Measurements from ENCODE around the gene LRP1-AS. TPM values are rescaled to one million over a fixed set of nuclear protein-coding genes. Genes with fewer than 3 reads are reported as not detected.
A peak's percentile ranks its signal among the peaks of the same experiment; 100 is the strongest.

LRP1-AS gene
- polyA plus RNA-seq, 10 donors: 0.47 to 1.1 (median 0.92) TPM; not detected in 1

DNA sequence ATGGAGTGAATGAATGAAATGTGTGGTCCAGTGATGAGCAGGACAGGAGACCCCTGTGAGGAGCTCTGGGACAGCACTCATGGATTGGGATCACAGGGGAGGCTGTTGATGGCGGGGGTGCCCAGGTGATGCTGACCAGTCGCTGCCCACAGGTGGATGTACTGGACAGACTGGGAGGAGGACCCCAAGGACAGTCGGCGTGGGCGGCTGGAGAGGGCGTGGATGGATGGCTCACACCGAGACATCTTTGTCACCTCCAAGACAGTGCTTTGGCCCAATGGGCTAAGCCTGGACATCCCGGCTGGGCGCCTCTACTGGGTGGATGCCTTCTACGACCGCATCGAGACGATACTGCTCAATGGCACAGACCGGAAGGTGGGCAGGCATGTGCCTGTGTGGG, 13.3 kb upstream of the LRP1-AS start:
- no peak for DNase-seq

DNA sequence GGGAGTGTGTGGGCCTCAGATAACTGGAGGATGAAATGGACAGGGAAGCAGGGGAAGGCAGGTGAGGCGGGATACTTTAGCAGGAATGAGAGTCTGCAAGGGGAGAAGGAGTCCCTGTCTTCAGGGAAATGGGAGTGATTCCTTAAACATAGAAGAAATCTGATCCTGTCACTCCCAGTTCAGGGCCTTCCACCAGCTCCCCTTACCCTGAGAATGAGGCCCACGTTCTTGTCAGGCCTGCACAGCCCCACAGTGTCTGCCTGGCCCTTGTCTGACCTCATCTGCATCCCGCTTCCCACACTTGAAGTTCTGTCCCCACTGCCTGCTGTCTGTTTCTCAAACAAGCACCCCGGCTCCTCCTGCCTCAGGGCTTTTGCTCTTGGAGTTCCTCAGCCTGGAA, 12.6 kb upstream of the LRP1-AS start:
- DNase-seq: no peak

DNA sequence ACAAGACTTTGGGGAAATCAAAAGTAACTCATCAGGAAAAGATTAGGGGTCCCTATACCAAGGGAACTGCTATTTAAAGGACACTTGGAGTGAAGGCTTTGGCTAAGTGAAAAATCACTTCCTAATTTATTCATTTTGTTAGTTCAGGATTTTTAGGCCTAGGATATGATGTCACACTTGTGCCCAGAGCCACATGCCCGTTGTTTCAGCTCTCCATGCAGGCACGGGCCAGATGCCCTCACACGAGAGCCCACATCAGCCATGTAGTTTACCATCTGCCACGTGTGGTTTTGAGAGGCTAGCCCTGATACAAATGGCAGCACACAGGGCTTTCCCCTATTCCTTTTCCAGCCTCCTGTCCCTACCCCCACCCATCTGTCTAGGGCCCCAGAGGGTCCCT, 11.9 kb upstream of the LRP1-AS start:
- DNase-seq: no peak

DNA sequence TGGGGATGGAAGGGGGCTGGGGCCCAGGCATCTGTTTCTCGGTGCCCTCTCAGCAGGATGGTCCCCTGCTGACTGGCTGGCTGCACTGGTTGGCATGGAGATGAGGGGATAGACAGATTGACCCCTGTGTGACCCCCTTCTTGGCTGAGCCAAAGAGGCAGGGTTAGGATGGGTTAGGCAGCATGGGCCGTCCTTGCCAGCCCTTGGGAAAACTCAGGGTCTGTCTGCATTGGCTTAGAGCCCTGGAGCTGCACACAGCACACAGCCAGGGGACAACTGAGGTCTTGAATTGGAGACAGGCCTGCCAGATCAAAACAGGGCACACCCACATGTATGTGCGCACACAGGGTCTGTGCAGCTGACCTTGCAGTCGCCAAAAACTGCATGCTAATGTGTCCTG, 11.2 kb upstream of the LRP1-AS start:
- no peak for DNase-seq

DNA sequence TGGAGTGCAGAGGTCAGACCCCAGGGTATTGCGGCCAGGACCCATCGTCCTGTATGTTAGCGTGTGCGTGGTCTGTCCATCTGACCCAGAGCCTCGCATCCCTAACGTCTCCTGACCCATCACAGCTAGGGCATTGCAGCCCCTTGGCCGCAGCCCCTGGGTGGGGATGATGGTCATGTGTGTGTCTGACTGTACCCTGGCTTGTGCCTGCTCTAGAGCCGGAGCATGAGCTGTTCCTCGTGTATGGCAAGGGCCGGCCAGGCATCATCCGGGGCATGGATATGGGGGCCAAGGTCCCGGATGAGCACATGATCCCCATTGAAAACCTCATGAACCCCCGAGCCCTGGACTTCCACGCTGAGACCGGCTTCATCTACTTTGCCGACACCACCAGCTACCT, 10.8 kb upstream of the LRP1-AS start:
- DNase-seq: no peak

DNA sequence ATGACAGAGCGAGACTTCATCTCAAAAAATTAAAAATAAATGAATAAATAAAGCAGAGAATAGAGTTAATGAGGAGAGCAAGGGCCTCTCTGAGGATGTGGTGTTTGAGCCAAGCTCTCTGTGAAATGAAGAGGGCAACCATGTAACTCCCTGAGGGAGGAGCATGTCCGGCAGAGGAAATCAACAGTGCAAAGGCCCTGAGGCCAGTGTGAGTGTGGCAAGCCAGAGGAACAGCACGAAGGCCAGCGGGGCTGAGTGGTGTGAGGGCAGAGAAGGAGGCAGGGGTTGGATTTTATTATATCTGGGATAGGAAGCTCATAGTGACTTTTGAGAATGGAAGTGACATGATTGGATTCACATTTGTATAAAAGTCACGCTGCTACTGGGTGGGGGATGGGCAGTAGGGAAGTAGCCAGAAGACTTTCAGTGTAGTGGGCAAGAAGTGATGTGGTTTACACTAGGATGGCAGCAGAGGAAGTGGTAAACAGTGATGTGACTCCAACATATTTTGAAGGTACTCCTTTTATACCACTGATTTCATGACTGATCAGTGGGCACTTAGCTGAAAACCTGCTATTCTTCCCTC, 10.3 kb upstream of the LRP1-AS start:
- no peak for DNase-seq

DNA sequence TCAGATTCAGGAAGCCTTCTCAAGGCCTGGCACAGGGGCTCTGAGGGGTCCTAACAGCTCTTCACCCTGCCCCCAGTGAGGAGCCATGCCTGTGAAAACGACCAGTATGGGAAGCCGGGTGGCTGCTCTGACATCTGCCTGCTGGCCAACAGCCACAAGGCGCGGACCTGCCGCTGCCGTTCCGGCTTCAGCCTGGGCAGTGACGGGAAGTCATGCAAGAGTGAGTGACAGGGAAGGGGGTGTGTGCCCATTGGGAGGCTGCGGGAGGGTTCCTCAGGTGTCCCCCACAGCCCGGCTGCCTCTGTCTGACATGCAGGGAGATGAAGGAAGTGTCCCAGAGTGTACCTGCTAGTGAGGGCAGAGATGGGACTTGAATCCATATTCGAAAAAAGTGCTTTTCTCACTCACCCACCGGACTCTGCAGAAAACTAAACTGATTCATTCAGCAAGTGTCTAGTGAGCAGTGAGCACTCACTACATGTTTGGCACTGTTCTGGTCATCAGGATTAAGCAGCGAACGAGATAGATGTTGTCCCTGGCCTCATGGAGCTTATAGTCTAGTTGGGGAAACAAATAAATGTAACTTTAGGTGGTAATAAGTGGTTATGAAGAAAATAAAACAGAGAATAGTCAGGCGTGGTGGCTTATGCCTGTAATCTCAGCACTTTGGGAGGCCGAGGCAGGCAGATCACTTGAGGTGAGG, 9.4 kb upstream of the LRP1-AS start:
- no peak for DNase-seq

DNA sequence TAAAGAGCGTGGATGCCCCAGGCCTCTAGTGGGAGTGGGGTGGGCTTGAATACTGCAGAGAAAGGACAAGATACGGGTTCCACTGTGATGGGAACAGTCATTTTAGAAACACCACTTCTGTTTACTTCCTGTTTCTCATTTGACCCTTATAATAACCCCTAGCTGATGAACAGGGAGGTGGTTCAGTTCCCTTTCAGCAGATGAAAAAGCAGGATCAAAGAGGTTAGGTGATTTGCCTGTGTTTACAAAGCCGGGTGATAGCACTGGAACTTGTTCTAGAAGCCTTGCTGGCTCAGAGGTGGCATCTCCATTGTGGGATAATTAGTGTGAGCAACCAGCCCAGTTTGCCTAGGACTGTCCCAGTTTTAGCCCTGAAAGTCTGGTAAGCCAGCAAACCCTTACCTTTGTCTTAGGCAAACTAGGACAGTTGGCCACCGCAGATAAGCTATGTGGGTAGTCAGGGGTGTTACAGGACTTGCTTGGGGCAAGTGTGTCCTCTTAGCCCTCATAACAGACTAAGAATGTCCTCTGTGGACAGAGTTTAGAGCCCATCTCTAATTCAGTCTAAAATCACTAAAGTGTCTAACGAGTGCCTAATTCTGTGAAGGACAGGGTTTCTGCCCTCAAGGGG, 7.5 kb upstream of the LRP1-AS start:
- no peak for DNase-seq

DNA sequence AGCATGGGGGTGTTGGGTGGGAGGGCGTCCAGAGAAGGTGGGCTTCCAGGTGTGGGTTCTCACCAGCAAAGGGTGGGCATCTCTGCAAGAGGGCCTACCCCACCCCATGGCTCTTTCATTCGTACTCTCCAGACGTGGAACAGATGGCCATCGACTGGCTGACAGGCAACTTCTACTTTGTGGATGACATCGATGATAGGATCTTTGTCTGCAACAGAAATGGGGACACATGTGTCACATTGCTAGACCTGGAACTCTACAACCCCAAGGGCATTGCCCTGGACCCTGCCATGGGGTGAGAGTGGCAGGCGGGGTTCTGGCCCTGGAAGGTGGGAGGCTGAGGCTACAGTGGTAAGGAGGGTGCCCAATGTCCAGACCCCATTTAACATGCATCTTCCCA, 6.7 kb upstream of the LRP1-AS start:
- no peak for DNase-seq

DNA sequence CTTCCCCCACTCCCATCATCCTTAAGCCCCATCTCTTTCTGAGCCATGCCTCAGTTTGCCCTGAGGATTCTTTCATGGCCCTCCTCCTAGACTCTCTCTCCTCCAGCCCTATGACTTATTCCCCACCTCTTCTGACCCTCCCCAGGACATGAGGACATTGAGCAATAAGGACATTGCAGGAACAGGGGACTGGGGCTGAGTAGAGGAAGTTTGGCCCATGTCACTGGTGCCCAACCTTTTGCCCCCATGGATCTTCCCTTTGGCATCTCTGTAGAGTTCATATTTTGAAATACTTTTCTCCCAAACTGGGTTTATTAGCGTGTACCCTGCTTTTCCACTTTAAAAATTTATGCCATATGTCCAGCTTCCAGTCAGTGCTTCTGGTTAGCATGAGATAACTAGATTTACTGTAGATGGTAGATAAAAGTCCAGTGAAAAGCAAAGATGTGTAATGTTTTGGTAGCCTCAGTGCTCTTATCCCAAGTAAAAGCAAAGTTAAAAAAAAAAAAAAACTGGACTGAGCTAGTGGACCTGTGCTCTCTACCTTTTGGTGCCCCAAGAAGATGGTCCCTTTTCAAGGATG, 6.1 kb upstream of the LRP1-AS start:
- no peak for DNase-seq

DNA sequence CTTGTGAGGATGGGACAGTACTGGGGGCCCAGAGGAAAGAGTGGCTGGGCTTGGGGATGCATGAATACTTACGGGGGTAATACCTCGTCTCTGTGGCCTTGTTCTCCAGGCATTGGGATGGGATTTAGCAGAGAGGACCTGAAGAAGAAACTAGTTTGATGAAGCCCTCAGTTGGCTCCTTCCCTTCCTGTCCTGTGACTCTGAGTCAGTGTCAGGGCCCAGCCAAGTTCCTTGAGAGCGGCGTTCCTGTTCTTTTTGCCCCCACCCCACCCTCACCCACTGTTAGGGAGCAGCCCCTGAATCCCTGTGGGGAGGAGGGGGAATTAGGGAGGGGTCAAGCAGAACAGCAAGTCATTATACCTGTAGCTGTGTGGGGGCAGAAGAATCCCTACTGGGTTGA, 5.2 kb upstream of the LRP1-AS start:
- peak in 1 of 3 donors; percentile 60 for DNase-seq

DNA sequence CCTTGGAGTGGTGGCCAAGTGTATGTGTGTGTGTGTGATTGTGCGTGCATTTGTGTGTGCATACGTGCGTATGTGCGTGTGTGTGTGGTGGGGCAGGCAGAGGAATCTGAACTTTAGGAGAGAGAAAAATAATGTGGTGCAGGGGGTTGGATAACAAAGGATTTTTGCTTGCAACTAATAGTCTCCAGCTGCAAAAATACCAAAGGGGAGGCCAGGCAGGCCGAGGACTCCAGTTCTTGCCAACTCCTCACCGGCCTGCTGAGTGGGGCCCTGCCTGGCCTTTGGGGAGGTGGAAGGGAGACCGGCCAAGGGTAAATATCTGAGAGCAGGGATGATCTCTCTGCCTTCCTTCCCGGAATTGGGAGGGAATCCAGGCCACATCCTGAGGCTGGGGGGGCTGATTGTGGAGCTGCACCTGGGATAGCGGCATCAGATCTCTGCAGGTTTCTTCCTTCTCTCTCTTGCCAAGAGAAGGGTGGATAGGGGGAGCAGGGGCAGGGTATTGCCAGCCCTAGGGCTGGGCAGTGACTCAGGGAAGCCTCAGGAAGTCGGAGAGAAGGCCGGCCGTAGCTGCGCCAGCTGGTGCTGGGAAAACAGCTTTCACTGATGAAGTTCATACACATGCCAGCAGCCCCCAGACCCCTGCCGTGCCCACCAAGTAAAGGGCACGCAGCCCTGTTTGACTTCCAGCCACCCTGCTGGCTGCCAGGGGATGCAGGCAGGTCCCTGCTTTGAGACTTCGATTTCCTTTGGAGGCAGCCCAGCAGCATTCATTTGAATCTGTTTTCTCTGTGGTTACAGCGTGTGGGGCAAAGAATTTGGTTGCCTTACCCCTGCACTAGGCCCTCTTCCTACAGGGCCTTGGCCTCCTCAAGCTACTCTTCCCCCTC, 4.6 kb upstream of the LRP1-AS start:
- DNase-seq: peak in 2 of 3 donors; percentile 82 to 90

DNA sequence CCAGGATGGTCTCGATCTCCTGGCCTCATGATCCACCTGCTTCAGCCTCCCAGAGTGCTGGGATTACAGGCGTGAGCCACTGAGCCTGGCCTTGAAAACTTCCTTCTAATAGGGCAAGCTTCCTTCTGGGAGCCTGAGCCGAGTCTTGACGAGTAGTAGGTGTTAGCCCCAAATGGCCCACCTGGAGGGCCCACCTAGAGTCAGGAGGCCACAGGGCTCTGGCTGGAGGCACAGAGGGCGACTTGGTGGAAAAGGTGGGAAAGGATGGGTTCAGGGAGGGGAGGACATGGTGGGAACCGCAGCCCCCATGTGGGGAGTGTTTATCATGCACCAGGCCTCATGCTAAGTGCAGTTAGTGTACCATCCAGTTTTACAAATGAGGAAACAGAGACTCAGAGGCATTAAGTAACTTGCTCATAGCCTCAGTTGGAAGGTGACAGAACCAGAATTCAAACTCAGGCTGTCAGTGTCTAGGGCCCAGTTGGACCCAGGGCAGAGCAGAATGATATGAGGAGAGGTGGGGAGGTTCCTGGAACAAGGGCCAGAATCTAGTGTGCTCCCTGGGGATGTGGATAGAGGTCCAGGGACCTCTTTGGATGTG, 3.1 kb upstream of the LRP1-AS start:
- DNase-seq: no peak

DNA sequence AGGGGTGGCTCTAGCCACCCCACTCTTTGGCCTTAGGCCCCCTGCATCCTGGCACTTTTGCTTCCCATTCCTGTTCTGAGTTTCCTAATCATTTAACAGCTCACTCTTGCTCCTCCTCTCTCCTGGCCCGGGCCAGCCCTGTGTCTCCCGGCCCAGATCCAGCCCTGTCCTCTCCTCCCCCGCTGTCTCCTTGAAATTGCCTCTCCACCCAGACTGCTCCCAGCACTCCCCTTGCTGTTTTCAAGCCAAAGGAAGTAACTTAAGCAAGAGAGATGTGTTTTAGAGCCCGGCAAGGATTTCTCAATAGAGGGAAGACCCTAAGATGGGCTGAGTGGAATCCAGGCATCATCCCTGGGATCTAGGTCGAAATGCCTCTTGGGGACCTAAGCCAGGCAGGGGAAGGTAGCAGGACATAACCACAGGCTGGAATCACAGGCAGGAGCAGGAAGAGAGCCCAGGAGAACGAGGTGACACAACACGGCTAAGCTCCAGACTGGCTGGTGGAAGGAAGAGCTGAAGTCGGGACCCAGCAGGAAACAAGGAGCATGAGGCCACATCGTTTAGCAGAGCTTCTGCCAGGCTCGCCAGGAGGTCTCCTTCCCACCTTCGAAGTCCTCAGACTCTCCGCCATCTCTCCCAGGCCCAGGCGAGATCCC, 2.0 kb upstream of the LRP1-AS start:
- DNase-seq: peak in 2 of 3 donors; percentile 87 to 94

DNA sequence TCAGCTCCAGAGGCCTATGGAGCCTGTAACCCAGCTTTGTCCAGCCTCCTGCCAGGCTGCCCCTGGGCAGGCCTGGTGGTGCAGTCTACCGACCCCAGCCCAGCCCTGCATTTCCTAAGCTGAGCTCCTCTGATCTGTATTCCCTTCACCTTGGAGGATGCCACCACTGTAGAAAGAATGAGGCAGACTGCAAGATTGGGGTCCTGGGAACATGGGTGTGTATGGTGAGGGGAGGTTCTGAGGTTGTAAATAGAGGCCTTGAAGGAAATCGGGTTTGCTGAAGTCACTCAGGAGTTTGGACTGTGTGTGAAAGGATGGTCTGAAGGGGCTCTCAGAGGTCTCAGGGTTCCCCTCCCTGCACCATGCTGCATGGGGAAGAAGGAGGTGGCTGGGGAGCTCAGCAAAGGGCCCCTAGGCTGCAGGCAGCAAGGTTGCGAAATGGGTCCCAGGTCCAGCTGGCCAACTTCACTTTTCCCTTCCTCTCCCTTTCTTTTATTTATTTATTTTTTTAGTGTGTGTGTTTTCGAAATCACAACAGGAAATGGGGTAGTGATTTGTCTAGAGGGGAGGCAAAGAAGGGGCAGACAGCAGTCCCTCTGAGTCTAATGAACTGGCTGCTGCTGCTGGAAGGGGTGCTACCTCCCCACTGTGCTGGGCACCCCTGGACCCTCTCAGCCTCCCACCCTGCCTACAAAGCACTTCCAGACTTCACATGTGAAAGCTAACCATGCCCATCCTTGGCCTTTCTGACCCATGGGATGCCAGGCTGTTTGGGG, 1.2 kb upstream of the LRP1-AS start:
- DNase-seq: peak in 2 of 3 donors; percentile 63 to 88

DNA sequence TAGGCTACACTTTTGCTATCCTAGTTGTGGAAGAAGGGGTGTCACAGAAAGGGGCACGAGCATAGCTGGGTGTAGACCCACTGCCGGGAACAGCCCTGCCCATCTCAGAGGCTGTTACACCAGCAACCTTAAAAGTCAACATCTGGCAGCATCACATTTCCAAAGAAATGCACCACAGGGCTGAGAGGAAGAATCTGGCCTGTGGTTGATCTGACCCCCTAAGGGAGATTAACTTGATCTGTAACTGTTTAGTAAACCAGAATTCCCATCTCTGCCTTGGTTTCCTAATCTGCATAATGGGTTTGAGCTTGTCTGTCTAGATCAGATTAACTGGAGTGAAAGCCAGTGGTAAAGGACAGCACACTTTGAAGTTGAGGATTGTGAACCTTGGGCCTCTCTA, 1.3 kb downstream of the LRP1-AS start:
- DNase-seq: no peak

DNA sequence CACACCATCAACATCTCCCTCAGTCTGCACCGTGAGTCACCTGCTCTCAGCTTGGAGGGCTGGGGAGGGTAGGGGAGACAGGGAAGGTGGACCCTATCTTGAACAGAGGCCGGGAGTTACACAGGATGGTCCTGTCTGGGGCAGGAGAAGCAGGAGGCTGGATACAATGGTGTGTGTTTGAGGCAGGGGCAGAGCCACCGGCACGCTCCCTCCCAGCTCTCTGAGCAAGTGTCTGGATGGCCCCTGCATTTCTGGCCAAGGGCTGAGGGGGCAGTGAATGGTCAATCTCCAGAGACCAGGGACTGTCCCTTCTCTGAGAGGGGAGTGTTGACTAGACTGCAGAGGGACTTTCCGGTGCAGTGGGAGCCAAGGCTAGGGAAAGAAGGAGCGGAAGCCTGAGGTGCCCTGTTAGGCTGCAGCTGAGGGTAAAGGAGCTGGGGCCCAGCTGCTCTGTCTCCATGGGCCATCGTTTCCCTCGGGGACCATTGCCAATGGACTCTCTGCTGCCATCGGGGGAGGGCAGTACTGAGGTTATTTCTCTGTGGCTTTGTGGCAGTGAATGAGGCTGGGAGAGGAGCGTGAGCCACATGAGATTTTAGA, 1.9 kb downstream of the LRP1-AS start:
- no peak for DNase-seq

DNA sequence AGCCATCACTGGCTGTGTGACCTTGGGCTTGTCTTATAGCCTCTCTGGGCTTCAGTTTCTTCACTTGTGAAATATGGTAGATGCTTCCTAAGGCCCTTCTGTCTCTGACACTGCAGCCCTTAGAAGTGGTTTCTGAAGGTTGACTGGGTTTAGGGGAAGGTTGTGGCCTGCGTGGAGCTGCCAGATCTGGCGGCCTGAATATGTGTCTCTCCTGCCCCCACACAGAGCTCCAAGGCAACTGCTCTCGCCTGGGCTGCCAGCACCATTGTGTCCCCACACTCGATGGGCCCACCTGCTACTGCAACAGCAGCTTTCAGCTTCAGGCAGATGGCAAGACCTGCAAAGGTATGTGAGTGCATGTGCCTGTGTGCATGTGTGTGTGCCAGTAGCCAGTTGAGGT, 4.0 kb downstream of the LRP1-AS start:
- DNase-seq: no peak

DNA sequence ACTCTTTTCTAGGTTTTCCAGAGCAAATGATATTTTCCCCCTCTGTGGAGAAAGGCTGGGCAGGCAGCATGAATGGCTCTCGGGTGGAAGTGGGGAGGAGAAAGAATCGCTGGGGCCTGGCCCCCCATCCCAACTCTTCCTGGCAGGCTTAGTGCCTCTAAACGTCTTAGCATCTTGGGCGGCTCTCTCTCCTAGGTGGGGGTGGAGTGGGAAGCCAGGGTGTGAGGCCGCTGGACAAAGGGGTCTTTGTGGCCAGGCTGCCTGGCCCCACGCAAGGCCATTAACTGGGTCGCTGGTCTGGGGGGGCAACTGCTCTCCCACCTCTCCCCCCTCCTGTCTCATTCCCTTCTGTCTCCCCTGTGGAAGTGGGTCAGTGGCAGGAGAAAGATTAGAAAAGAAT, 4.7 kb downstream of the LRP1-AS start:
- DNase-seq: no peak

DNA sequence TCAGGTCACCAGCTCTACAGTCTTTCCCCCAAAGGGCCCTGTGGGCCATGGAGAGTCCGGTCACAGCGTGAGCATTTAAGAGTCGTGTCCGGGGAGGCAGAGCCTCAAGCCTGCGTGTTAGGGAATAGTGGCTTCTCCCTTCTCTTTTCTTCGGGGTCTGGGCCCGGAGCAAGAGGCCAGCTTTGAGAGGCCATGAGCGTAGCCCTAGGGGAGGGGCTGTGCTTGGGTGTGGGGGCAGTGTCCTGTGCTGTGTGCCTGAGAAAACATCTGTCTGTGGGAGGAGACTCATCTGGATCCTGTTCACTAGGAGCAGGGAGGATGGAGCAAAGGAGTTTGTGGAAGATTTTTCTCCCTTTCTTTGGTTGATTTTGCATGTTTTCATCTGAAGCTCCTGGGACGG, 5.3 kb downstream of the LRP1-AS start:
- DNase-seq: peak in 2 of 3 donors; percentile 62 to 82
